GM12892 (cell line): ENCODE data around the gene ATRIP.

ENCODE experiments used
- DNase-seq: peaks from one replicate; pipeline ENCODE4 v3.0.0; 2011; ENCODE audit not compliant: insufficient read length
- FAIRE-seq: peaks from 2 replicates; lab custom pipeline; 2011; peaks lifted over from hg19 to GRCh38; lab: Jason Lieb, UNC
- POLR2A ChIP-seq: IDR thresholded peaks from 2 replicates; pipeline ENCODE4 v1.6.1; 2011; ENCODE audit warnings: low read depth, low read length, control low read depth
- POLR2AphosphoS5 ChIP-seq: IDR thresholded peaks from 2 replicates; pipeline ENCODE4 v1.6.1; 2011; ENCODE audit warnings: low read depth, low read length, control low read depth
- TAF1 ChIP-seq: IDR thresholded peaks from 2 replicates; pipeline ENCODE4 v1.6.1; 2011; ENCODE audit warnings: low read depth, mild to moderate bottlenecking, control low read depth, low read length, borderline replicate concordance

Gene ATRIP

DNA sequence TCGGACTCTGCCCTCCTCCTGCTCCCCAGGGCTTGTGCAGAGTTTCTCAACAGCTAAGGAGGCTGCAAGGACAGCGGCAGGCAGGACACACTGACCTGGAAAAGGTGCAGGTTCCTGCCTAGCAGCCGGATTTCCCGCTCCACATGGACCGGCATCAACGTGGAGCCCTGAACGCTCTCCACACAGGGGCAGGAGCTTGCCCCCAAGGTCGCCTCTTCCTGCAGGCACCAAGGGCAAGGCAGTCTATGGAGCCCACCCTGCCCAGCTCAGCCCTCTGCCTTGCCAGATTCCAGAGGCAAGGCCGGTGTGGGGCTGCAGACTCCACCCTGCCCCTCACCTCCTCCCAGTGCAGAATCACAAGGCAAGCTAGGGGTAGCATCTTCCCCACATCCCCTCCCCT, 27.4 kb upstream of the ATRIP start:
- DNase-seq (no peak), FAIRE-seq (no peak)
- no peak for TF ChIP-seq POLR2A
- TF ChIP-seq TAF1: no peak
- TF ChIP-seq POLR2AphosphoS5: no peak

- no peak for DNase-seq
- FAIRE-seq: no peak
- TF ChIP-seq POLR2A: no peak
- no peak for TF ChIP-seq TAF1
- no peak for TF ChIP-seq POLR2AphosphoS5
These were observed 26.9 kb upstream of the ATRIP start for GRCh38 chr3:48419597-48419996.

DNA sequence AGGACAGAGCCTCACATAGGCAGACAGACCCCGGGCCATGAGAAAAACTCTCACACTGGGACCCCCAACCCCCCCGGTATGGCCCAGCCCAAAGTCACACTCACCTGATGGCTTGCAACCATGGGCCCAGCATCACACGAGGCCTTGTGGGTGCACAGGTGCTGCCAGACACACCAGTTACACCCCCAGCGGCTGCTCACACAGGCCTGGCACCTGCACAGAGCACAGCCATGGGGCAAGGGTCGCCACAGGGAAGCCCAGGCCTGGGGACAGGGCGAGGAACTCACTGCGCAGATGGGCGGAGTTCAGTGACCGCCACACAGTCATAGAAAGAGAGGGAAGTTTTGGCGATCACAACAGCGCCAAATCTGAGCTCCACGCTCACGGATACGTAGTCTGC, 26.0 kb upstream of the ATRIP start:
- DNase-seq: no peak
- no peak for FAIRE-seq
- TF ChIP-seq POLR2AphosphoS5 (no peak), POLR2A (no peak), TAF1 (no peak)

GRCh38 chr3:48422272-48422671, 24.3 kb upstream of the ATRIP start:
- DNase-seq: no peak
- TF ChIP-seq POLR2AphosphoS5: no peak
- no peak for TF ChIP-seq POLR2A
- FAIRE-seq: no peak

DNA sequence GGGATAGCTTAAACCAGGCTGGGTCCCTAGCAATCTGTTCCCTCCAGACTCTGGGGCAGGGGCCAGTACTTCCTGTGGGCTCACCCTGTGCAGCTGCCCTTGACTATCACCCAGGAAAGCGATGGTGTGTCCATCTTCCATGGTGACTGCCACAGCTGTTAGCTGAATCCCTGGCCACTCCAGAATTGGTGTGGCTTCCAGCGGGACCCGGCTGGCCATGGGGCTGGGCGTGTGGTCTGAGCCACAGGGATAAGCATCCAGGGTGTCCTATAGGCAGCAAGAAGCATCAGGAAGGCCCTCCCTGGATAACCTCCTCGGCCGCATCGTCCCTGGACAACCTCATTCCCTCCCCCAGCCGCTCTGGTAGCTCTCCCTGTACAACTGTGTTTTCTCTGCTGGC, 23.9 kb upstream of the ATRIP start:
- DNase-seq (no peak), FAIRE-seq (no peak)
- TF ChIP-seq POLR2A: no peak
- TF ChIP-seq POLR2AphosphoS5: no peak
- no peak for TF ChIP-seq TAF1

DNA sequence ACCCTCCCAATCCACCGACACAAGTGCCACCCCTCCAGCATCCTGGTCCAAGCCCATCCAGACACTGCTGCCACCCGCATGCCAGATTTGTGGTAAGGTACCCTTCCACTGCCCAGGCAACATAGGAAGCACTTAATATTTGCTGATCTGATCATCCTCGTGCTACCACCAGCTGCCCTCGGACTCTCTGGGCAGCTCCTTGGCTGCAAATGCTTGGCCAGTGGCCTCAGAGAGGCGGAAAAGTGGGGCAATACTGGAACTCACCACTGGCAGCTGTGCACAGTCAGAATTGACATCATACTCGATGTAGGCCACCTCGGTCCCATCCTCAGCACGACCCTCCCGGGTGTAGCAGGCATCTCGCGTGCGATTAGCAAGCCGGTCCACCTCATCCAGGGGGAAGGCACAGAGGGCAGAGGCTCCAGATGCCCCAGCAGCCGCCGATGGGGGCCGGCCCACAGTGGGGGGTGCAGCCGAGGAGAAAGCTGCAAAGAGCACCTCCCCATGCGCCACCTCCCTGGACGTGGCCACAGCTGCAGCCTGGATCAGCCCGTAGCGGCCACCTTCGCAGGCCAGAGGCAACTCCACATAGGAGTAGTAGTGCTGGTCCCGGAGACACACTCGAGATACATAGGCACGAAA, 23.2 kb upstream of the ATRIP start:
- TF ChIP-seq POLR2A: no peak
- TF ChIP-seq POLR2AphosphoS5: no peak
- no peak for TF ChIP-seq TAF1
- FAIRE-seq (no peak), DNase-seq (no peak)

DNA sequence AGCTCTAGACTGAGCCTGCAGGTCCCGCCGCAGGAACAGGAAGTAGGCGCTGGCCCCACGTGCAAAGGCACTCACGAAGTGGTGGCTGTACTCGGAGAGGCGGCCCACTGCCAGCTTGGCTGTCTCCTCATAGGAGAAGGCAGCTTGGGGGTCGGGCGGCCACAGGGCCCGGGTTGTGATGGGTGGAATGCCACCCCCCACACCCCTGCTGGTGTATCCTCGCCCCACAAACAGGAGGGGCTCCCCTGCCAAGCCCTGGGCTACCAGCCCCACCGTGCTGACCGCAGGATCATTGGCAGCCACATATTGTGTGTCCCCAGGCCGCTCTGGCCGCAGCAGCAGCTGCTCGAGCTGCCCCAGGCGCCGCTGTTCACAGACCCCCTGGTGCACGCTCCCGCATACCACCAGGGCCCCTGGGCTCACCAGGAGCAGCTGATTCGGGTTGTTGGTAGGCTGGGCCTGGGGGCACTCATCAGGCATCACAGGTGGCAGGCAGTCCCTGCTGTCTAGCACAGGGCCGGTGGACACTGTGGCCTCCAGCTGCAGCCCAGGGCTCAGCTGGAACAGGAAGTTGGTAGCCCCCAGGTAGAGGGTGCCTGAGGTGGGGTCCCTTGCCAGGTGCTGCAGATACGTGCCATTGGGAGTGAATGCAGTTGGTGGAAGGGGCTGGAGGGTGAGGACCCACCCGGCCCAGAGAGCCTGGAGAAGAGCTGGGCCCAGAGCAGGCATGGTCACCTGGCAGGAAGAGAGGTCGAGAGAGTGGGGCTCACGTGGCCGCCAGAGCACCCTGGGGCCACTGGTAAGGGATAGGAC, 22.4 kb upstream of the ATRIP start:
- no peak for FAIRE-seq
- TF ChIP-seq POLR2A: no peak
- TF ChIP-seq TAF1: no peak
- no peak for TF ChIP-seq POLR2AphosphoS5

GRCh38 chr3:48425281-48425812, 21.2 kb upstream of the ATRIP start:
- FAIRE-seq (no peak), DNase-seq (no peak)
- TF ChIP-seq TAF1 (no peak), POLR2AphosphoS5 (no peak), POLR2A (no peak)

More for the DNA sequence above, 22.4 kb upstream of the ATRIP start:
- DNase-seq: no peak

- FAIRE-seq: no peak
- no peak for DNase-seq
These were observed 20.1 kb upstream of the ATRIP start for GRCh38 chr3:48426401-48426909.

DNA sequence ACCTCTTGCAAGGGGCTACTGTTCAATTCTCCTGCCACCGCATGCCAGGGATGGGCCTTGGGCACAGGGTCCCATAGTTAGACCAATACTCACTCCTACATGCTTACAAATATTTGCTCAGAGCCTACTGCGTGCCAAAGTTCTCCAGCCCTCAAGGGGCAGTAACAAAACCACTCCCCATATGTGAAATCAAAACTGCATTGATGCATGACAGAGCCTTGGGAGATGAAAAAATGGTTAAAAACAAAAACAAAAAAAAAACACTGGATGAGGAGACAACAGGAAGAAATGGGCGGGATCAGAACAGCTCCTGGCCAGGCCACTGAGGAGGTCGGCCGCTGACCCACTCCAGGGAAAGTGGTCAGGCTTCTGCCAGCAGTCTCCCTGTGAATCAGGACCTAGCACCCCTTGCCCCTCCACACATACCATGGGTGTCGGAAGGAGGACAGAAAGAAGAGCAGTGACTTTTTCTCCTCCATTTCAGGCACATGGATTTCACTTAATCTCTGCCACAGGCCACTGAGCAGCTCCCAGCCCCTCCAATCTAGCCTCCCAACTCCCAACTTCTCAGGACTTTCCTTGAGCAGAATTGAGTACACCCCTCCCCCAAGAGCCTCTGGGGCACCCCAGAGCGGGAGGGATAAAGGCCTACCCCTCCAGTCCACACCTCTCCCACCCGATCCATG, 19.4 kb upstream of the ATRIP start:
- no peak for FAIRE-seq
- no peak for DNase-seq
- no peak for TF ChIP-seq POLR2AphosphoS5
- TF ChIP-seq POLR2A: no peak
- TF ChIP-seq TAF1: no peak

More at GRCh38 chr3:48426401-48426909, 20.1 kb upstream of the ATRIP start:
- TF ChIP-seq POLR2AphosphoS5: no peak
- no peak for TF ChIP-seq TAF1
- no peak for TF ChIP-seq POLR2A

DNA sequence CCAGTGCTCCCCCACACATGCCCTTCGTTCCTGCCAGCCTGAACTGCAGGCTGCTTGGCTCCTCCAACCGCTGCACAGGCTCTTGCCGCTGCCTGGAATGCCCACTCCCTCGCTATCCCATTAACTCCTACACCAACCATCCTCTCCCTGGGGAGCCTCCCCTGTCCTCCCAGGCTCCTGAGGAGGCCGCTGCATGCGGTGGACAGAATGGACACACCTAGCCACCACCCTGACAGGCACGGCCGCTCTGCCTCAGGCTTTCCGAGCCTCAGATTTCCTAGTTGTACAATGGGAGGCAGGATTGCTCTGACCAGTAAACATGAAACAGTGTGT, 18.9 kb upstream of the ATRIP start:
- no peak for TF ChIP-seq TAF1
- TF ChIP-seq POLR2AphosphoS5: no peak
- no peak for TF ChIP-seq POLR2A
- DNase-seq: no peak
- FAIRE-seq: no peak
